Measurements from ENCODE around the gene NLRP13.
"Not testable (repeated sequence)": the region's sequence is repeated elsewhere in the genome, so short reads cannot be mapped to it uniquely, and the experiment has no call there.

GRCh38 chr19:55929258-55929657 is 2.9 kb downstream of the NLRP13 start:
- TF ChIP-seq CTCF (IDR thresholded peaks at IDR 0.05 in 2 of 3, conservative IDR thresholded peaks at IDR 0.05 in 1 of 3; ENCODE audit: borderline replicate concordance in 1 of 3, insufficient read depth in 1 of 3, low read depth in 2 of 3, low read length in 2 of 3); EZH2 (IDR thresholded peaks at IDR 0.05); POLR2AphosphoS5 (IDR thresholded peaks at IDR 0.05; ENCODE audit: low read depth, low read length); REST (IDR thresholded peaks at IDR 0.05; ENCODE audit: low read depth); MAX (IDR thresholded peaks at IDR 0.05); POLR2A (IDR thresholded peaks at IDR 0.05; ENCODE audit: borderline replicate concordance, extremely low read depth, insufficient read depth, insufficient read length); TCF7L2 (IDR thresholded peaks at IDR 0.05; ENCODE audit: borderline replicate concordance, extremely low read depth, insufficient read depth, insufficient read length); CBX3 (IDR thresholded peaks at IDR 0.05; ENCODE audit: low read depth); SRF (IDR thresholded peaks at IDR 0.05; ENCODE audit: low read depth); EZH2phosphoT487 (IDR thresholded peaks at IDR 0.05; ENCODE audit: borderline replicate concordance); JUND (IDR thresholded peaks at IDR 0.05); FOSL1 (IDR thresholded peaks at IDR 0.05; ENCODE audit: low read depth); SIN3A (IDR thresholded peaks at IDR 0.05; ENCODE audit: low read depth); EGR1 (IDR thresholded peaks at IDR 0.05; ENCODE audit: low read depth): not testable (repeated sequence)
